Mucosa of descending colon (tissue), 3 donors: ENCODE results near the gene OTOP1. TPM values are rescaled to one million over a fixed set of nuclear protein-coding genes. Genes with fewer than 3 reads are reported as not detected.
A peak's percentile ranks its signal among the peaks of the same experiment; 100 is the strongest.

Experiments used
- ATAC-seq: fragments of 200-7000 bp; cut with Tn5 transposase; one replicate; pipeline ENCODE4 v1.9.1; 2020; ENCODE audit warnings: mild to moderate bottlenecking, moderate library complexity
- DNase-seq, 3 donors: peaks; one replicate each; pipeline ENCODE4 v3.0.0-alpha.2; 2020
- H3K36me3 ChIP-seq: fragments of 200-600 bp; one replicate; pipeline ENCODE4 v1.8.0; 2021; ENCODE audit warnings: low read depth, mild to moderate bottlenecking
- H3K4me1 ChIP-seq: fragments of 200-600 bp; one replicate; pipeline ENCODE4 v1.8.0; 2021; ENCODE audit warnings: low read depth, mild to moderate bottlenecking
- H3K4me3 ChIP-seq: fragments of 200-600 bp; one replicate; pipeline ENCODE4 v1.8.0; 2021; ENCODE audit warnings: mild to moderate bottlenecking
- H3K9me3 ChIP-seq: fragments of 200-600 bp; one replicate; pipeline ENCODE4 v1.8.0; 2021; ENCODE audit warnings: mild to moderate bottlenecking
- intact Hi-C, 2 donors: fragments of 100-400 bp; cut with DNase I in 1 of 2; cut with micrococcal nuclease in 1 of 2; formaldehyde crosslinking; loops; one replicate each; pipeline versions ENCODE4 v1.11.0 to v1.11.1; 2022; cut with DNase I, micrococcal nuclease
- long read RNA-seq, 2 donors: library from polyadenylated mRNA; unstranded; transcript quantifications; one replicate each; pipeline ENCODE4 v2.0.0, GENCODE V29; 2019 to 2021
- total RNA-seq, 3 donors: library from RNA; stranded (reverse); fragmentation: NEBNext Ultra II Directional in 2 of 3; extraction: Animal tissue kit (Norgen Biotek cat#: 25700) in 2 of 3; gene quantifications; one replicate each; pipeline versions ENCODE4 v1.2.1 to v1.2.4, GENCODE V29; 2021 to 2023
- TF ChIP-seq, protein P1 (sequence below): fragments of 200-600 bp; IDR thresholded peaks from one replicate; pipeline ENCODE4 v1.8.0; 2022; ENCODE audit warnings: antibody characterized with exemption, mild to moderate bottlenecking
- donor health status: DM: no; HTN: no; CAD: no; lungs with moderate emphysema.
- donor health status: DM: no; HTN: no; CAD: no.
- donor health status: DM: no; HTN: yes; CAD: no.

Gene OTOP1
- not detected for total RNA-seq
- long read RNA-seq, donor 1, result 0 reads
- long read RNA-seq, donor 2, result 0 reads

- Histone ChIP-seq H3K9me3 (no peaks in the 10 kb centered on the region), H3K4me3 (no peak within 1 kb of the TSS), H3K36me3 (no peaks in the 10 kb centered on the region), H3K4me1 (no peaks in the 10 kb centered on the region)
- intact Hi-C loops, result no loop called here
- ATAC-seq, result no peak
- DNase-seq, result no peak
- TF ChIP-seq, protein P1, sequence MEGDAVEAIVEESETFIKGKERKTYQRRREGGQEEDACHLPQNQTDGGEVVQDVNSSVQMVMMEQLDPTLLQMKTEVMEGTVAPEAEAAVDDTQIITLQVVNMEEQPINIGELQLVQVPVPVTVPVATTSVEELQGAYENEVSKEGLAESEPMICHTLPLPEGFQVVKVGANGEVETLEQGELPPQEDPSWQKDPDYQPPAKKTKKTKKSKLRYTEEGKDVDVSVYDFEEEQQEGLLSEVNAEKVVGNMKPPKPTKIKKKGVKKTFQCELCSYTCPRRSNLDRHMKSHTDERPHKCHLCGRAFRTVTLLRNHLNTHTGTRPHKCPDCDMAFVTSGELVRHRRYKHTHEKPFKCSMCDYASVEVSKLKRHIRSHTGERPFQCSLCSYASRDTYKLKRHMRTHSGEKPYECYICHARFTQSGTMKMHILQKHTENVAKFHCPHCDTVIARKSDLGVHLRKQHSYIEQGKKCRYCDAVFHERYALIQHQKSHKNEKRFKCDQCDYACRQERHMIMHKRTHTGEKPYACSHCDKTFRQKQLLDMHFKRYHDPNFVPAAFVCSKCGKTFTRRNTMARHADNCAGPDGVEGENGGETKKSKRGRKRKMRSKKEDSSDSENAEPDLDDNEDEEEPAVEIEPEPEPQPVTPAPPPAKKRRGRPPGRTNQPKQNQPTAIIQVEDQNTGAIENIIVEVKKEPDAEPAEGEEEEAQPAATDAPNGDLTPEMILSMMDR, result no peak
Observed at GRCh38 chr4:4226606-4227438, at the start of gene OTOP1. Gene OTOP1 (minus strand): TSS chr4:4226929. CDS start chr4:4226864, 65 bp downstream.

- TF ChIP-seq, protein P1, result no peak
- Histone ChIP-seq H3K36me3 (peaks cover 10% of the 10 kb centered on the region), H3K9me3 (no peaks in the 10 kb centered on the region), H3K4me3 (no peak overlapping the region), H3K4me1 (no peaks in the 10 kb centered on the region)
- intact Hi-C loops, result no loop called here
- no peak for ATAC-seq
- DNase-seq, result no peak
Observed at GRCh38 chr4:4274226-4274625, 47.5 kb upstream of the OTOP1 start.

DNA sequence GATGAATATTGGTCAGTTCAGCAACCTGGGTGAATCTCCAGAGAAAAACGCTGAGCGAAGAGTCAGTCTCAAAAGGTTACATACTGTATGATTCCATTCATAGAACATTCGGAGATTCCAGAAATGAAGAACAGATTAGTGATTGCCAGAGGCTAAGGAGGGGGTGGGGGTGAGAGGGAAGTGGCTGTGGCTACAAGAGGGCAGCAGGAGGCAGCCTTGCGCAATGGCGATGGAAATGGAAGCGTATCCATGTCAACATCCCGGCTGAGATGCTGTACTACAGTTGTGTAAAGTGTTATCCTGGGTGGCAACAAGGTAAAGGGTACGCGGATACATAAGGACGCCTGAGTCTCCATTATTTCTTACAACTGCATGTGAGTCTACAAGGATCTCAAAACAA is 45.2 kb upstream of the OTOP1 start:
- no peak overlapping the region for H3K4me3 ChIP-seq
- no peaks in the 10 kb centered on the region for H3K9me3 ChIP-seq
- intact Hi-C loops, result no loop called here
- H3K36me3 ChIP-seq, result peaks cover 7% of the 10 kb centered on the region
- DNase-seq (no peak), ATAC-seq (no peak)
- no peaks in the 10 kb centered on the region for H3K4me1 ChIP-seq
- TF ChIP-seq, protein P1, result no peak

DNA sequence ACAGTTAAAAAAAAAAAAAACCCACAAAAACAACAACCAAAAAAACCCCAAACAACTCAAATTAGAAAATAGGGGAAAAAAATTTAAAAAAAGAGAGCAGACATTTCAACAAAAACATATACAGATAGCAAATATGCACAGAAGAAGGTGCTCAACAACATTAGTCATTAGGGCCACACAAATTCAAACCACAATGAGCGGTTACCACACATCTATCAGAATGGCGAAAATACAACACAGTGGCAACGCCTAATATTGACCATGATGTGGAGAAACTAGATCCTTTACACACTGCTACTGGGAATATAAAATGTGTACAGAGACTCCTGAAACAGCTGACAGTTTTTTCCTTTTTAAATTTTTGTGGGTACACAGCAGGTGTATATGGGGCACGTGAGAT is 43.8 kb upstream of the OTOP1 start:
- DNase-seq (no peak), ATAC-seq (no peak)
- intact Hi-C loops, result no loop called here
- H3K4me3 ChIP-seq, result no peak overlapping the region
- H3K4me1 ChIP-seq, result no peaks in the 10 kb centered on the region
- no peaks in the 10 kb centered on the region for H3K9me3 ChIP-seq
- TF ChIP-seq, protein P1, result no peak
- H3K36me3 ChIP-seq, result peaks cover 7% of the 10 kb centered on the region

GRCh38 chr4:4269856-4270255 is 43.1 kb upstream of the OTOP1 start:
- intact Hi-C loops, result no loop called here
- Histone ChIP-seq H3K4me1 (no peaks in the 10 kb centered on the region), H3K36me3 (peaks cover 7% of the 10 kb centered on the region), H3K9me3 (no peaks in the 10 kb centered on the region), H3K4me3 (no peak overlapping the region)
- DNase-seq (no peak), ATAC-seq (peak; percentile 67)
- TF ChIP-seq, protein P1, result no peak
